Psoas muscle (tissue), 8 donors: Measurements from ENCODE around the gene XDH. TPM values are rescaled to one million over a fixed set of nuclear protein-coding genes. Genes with fewer than 3 reads are reported as not detected.

ENCODE experiments used
- ATAC-seq, 4 donors: fragments of 200-7000 bp; cut with Tn5 transposase; one replicate each; pipeline ENCODE4 v1.9.1; 2020; ENCODE audit warnings: moderate library complexity in 3 of 4, mild to moderate bottlenecking in 2 of 4
- DNase-seq, 2 donors: peaks; one replicate each; pipeline ENCODE4 v3.0.0-alpha.2; 2020
- H3K27ac ChIP-seq: fragments of 200-600 bp; one replicate; pipeline ENCODE4 v1.8.0; 2022
- H3K27me3 ChIP-seq, 3 donors: fragments of 200-600 bp in 1 of 3; one replicate each; pipeline versions ENCODE4 v1.6.1 to v1.8.0; 2013 to 2022; ENCODE audit warnings: low read length in 2 of 3, mild to moderate bottlenecking in 2 of 3, moderate library complexity in 1 of 3; ENCODE audit not compliant: insufficient read depth in 3 of 3
- H3K36me3 ChIP-seq, 2 donors: fragments of 200-600 bp in 1 of 2; one replicate each; pipeline versions ENCODE4 v1.6.1 to v1.8.0; 2013 to 2022; ENCODE audit warnings: low read depth in 1 of 2, mild to moderate bottlenecking in 1 of 2, moderate library complexity in 1 of 2; ENCODE audit not compliant: insufficient read depth in 1 of 2
- H3K4me1 ChIP-seq: fragments of 200-600 bp; one replicate; pipeline ENCODE4 v1.8.0; 2022
- H3K4me3 ChIP-seq: fragments of 200-600 bp; one replicate; pipeline ENCODE4 v1.8.0; 2022; ENCODE audit warnings: mild to moderate bottlenecking
- H3K9me3 ChIP-seq: fragments of 200-600 bp; one replicate; pipeline ENCODE4 v1.8.0; 2022
- CTCF ChIP-seq: fragments of 200-600 bp; IDR thresholded peaks from one replicate; pipeline ENCODE4 v1.8.0; 2022; ENCODE audit warnings: antibody characterized with exemption
- WGBS, 3 donors: extraction: QIAGEN DNeasy Blood & Tissue Kit; methylation state at CpG; one replicate each; pipeline versions ENCODE4 v1.1.6 to v1.1.7; 2013; 5-methylcytosine and 5-hydroxymethylcytosine counted together
- intact Hi-C, 2 donors: fragments of 100-400 bp; cut with DNase I; formaldehyde crosslinking; loops; one replicate each; pipeline versions ENCODE4 v1.11.0 to v1.14.2; 2022
- polyA plus RNA-seq, 3 donors: library from polyadenylated mRNA; stranded (reverse); fragments of 200-250 nt; gene quantifications; one replicate each; pipeline ENCODE4 v1.2.3, GENCODE V29; 2013
- total RNA-seq, 4 donors: library from RNA; stranded (reverse); fragmentation: NEBNext Ultra II Directional in 2 of 4; extraction: Animal tissue kit (Norgen Biotek cat#: 25700) in 2 of 4; gene quantifications; one replicate each; pipeline versions ENCODE4 v1.2.1 to v1.2.4, GENCODE V29; 2021 to 2023
- donor health status: healthy with polysubstance abuse.
- donor health status: DM: no; HTN: no; CAD: no; lungs with moderate emphysema.
- donor health status: Bipolar disorder and iron deficiency.
- donor health status: healthy.
- donor health status: DM: yes; HTN: yes; CAD: no.
- donor health status: DM: no; HTN: no; CAD: no.
- donor health status: DM: no; HTN: no; CAD: no.
- donor health status: DM: yes; HTN: yes; CAD: no.

Gene XDH
- total and polyA plus RNA-seq, 7 donors = 0.03 to 1.5 (median 0.09) TPM; not detected in 1

GRCh38 chr2:31387850-31388249 is 26.7 kb downstream of the XDH start:
- H3K36me3 ChIP-seq = no peaks in the 10 kb centered on the region
- 64 to 74% (median 65%) methylated on average over 8 of the region's 8 CpGs for WGBS, 3 donors
- intact Hi-C loops = no loop called here
- ATAC-seq = no peak
- H3K9me3 ChIP-seq = no peaks in the 10 kb centered on the region
- H3K4me3 ChIP-seq = no peak overlapping the region
- H3K27me3 ChIP-seq = no peaks in the 10 kb centered on the region
- H3K27ac ChIP-seq = no peak overlapping the region
- H3K4me1 ChIP-seq = no peaks in the 10 kb centered on the region
- no peak for DNase-seq
- TF ChIP-seq CTCF = no peak

- H3K27ac ChIP-seq = no peak overlapping the region
- no peaks in the 10 kb centered on the region for H3K9me3 ChIP-seq
- no peaks in the 10 kb centered on the region for H3K27me3 ChIP-seq
- intact Hi-C loops = no loop called here
- ATAC-seq (no peak), DNase-seq (no peak)
- H3K4me1 ChIP-seq = no peaks in the 10 kb centered on the region
- TF ChIP-seq CTCF = no peak
- no peak overlapping the region for H3K4me3 ChIP-seq
- H3K36me3 ChIP-seq = no peaks in the 10 kb centered on the region
Observed at GRCh38 chr2:31386648-31387047, 27.9 kb downstream of the XDH start.

- 86 to 90% (median 89%) methylated on average over 7 of the region's 7 CpGs for WGBS, 3 donors
- no peaks in the 10 kb centered on the region for H3K27me3 ChIP-seq
- no peak for ATAC-seq
- TF ChIP-seq CTCF = no peak
- H3K27ac ChIP-seq = no peak overlapping the region
- intact Hi-C loops = no loop called here
- H3K36me3 ChIP-seq = no peaks in the 10 kb centered on the region
- no peaks in the 10 kb centered on the region for H3K4me1 ChIP-seq
- H3K9me3 ChIP-seq = no peaks in the 10 kb centered on the region
- H3K4me3 ChIP-seq = no peak overlapping the region
- no peak for DNase-seq
Observed at GRCh38 chr2:31386172-31386571, 28.4 kb downstream of the XDH start.

- DNase-seq (no peak), ATAC-seq (peak; percentile 84 to 90 (median 86))
- Histone ChIP-seq H3K4me1 (no peaks in the 10 kb centered on the region), H3K9me3 (no peaks in the 10 kb centered on the region), H3K36me3 (no peaks in the 10 kb centered on the region), H3K4me3 (no peak overlapping the region), H3K27me3 (no peaks in the 10 kb centered on the region), H3K27ac (peak overlapping the region; percentile 77)
- 75 to 90% (median 89%) methylated on average over 3 of the region's 3 CpGs for WGBS, 3 donors
- TF ChIP-seq CTCF = no peak
- intact Hi-C loops = no loop called here
Observed at GRCh38 chr2:31384771-31385276, 29.7 kb downstream of the XDH start.

GRCh38 chr2:31384351-31384750 is 30.2 kb downstream of the XDH start:
- DNase-seq = no peak
- Histone ChIP-seq H3K4me1 (no peaks in the 10 kb centered on the region), H3K36me3 (no peaks in the 10 kb centered on the region), H3K27me3 (no peaks in the 10 kb centered on the region), H3K4me3 (no peak overlapping the region), H3K27ac (peak overlapping the region; percentile 77), H3K9me3 (no peaks in the 10 kb centered on the region)
- no peak for TF ChIP-seq CTCF
- intact Hi-C loops = no loop called here
- ATAC-seq = peak; percentile 61 to 87 (median 76)
- 79 to 91% (median 82%) methylated on average over 3 of the region's 3 CpGs for WGBS, 3 donors
